Measurements from ENCODE around the gene TBC1D9. TPM values are rescaled to one million over a fixed set of nuclear protein-coding genes. Genes with fewer than 3 reads are reported as not detected.
A peak's percentile ranks its signal among the peaks of the same experiment; 100 is the strongest.

The TBC1D9 gene
- total RNA-seq, 1 experiment from 2014 or later = not detected

DNA sequence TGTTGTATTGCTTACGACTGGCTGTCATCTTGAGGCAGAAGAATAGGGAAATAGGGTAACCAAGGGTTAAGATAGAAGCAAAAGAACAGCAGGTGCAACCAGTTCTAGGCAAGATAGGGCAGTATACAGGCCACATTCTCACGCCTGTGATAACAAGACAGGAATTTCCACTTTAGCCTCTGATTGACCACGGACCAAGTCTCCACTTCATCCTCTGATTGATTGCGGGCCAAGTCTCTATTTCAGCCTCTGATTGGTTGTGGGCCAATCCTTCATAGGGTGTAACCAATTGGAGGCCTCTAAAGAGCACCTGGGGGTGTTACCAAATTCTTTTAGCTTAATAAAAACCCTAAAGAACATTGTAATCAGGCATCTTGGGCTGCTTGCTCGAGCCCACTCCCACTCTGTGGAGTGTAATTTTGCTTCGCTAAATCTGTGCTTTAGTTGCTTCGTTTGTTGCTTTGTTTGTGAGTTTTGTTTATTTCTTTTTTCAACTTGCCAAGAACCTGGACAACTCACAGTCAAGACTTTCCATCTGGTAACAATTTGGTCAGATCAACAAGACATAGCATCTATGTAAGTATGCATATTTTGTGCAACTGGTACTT lies 8.7 kb upstream of the TBC1D9 start:
- Histone ChIP-seq H3K36me3 (ENCODE audit: insufficient read depth, low read length) (no peaks in the 10 kb centered on the region), H3K4me2 (ENCODE audit: low read depth, low read length, poor library complexity, severe bottlenecking) (no peak overlapping the region), H3K27me3 (ENCODE audit: low read length) (no peaks in the 10 kb centered on the region; the same call in 1 of the 2 replicates), H3K79me2 (ENCODE audit: low read length) (no peaks in the 10 kb centered on the region), H3K4me3 (ENCODE audit: low read length) (no peak overlapping the region), H3K4me1 (ENCODE audit: low read length) (no peaks in the 10 kb centered on the region), H3K9me2 (replicated peaks; ENCODE audit: insufficient read depth, low read length) (no peaks in the 10 kb centered on the region), H3K9me3 (ENCODE audit: low read length) (no peaks in the 10 kb centered on the region), H3K27ac (ENCODE audit: low read length) (no peak overlapping the region), H2AFZ (ENCODE audit: low read length) (no peak overlapping the region), H4K20me1 (ENCODE audit: insufficient read depth, low read depth, low read length) (no peaks in the 10 kb centered on the region), H3K9ac (ENCODE audit: low read length) (no peak overlapping the region)
- DNase-seq = no peak

DNA sequence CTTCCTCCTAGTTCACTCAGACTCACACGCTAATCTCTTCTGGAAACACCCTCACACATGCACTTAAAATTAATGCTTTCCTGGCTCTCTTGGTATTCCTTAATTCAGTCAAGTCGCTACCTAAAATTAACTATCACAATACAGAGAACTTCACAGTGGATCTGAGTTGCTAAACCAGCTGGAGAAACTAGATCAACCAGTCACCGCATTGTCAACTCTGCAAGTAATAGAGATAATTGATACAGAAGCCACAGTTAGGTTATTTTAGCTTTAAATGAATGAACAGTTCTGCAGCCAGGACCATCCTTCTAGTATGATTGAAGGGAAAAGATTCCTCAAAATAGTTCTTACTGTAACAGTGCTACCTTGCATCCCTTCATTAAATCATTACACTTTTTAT lies 6.0 kb upstream of the TBC1D9 start:
- Histone ChIP-seq H3K4me3 (ENCODE audit: low read length) (no peak overlapping the region), H3K9ac (ENCODE audit: low read length) (no peak overlapping the region), H3K4me2 (ENCODE audit: low read depth, low read length, poor library complexity, severe bottlenecking) (no peak overlapping the region), H3K36me3 (ENCODE audit: insufficient read depth, low read length) (no peaks in the 10 kb centered on the region), H3K9me3 (ENCODE audit: low read length) (no peaks in the 10 kb centered on the region), H4K20me1 (ENCODE audit: insufficient read depth, low read depth, low read length) (no peaks in the 10 kb centered on the region), H3K79me2 (ENCODE audit: low read length) (no peaks in the 10 kb centered on the region), H3K9me2 (replicated peaks; ENCODE audit: insufficient read depth, low read length) (no peaks in the 10 kb centered on the region), H3K27ac (ENCODE audit: low read length) (no peak overlapping the region), H3K27me3 (ENCODE audit: low read length) (no peaks in the 10 kb centered on the region; the same call in 1 of the 2 replicates), H2AFZ (ENCODE audit: low read length) (no peak overlapping the region), H3K4me1 (ENCODE audit: low read length) (no peaks in the 10 kb centered on the region)
- no peak for DNase-seq

DNA sequence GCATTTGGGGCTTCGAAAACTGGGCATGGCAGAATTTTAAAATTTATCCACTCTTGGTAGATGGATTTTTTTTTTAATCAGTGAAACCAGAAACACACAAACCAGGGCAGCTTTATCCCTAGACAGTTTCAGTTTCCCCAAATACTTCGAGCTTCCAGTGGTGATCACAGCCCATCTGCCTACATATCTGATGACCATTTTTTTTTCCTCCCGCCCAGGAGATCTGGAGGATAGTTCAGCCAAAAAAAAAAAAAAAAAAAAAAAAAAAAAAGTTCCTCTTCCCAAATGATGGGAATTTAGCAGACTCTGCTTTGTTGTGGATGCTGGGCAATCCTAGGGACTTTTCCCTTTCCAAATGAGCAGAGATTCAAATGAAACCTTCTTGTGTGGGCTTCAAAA lies 1.0 kb upstream of the TBC1D9 start:
- H3K4me3 ChIP-seq (ENCODE audit: low read length) = no peak overlapping the region
- no peaks in the 10 kb centered on the region for H3K9me2 ChIP-seq (replicated peaks; ENCODE audit: insufficient read depth, low read length)

DNA sequence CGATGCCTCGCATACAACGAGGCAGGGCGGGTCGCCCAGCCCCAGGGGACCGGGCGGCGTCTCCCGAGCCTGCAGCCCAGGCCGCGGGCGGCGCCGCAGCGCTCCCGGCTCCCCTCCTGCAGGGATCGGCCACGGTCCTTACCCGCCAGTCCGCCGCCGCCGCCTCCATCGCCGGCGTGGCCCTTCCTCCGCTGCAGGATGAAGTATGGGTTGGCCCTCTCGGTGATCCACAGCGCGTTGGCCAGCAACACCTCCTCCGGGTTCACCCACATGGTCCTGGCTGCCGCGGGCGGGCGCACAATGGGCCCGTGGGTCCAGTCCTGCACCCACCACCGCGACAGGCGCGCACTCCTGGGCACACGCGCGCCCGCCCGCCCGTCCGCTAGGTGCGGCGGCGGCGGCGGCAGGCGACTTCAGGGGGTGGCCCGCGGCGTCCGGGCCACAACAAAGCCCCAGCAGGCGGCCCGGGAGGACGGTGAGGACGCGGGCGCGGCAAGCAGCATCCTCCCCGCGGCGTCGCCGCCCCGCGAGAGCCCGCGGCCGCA lies 339 bp downstream of the TBC1D9 start:
- Histone ChIP-seq H3K36me3 (ENCODE audit: insufficient read depth, low read length) (no peaks in the 10 kb centered on the region), H3K79me2 (ENCODE audit: low read length) (no peaks in the 10 kb centered on the region), H3K9me2 (replicated peaks; ENCODE audit: insufficient read depth, low read length) (no peaks in the 10 kb centered on the region), H4K20me1 (ENCODE audit: insufficient read depth, low read depth, low read length) (no peaks in the 10 kb centered on the region), H3K27me3 (ENCODE audit: low read length) (no peaks in the 10 kb centered on the region), H3K4me2 (ENCODE audit: low read depth, low read length, poor library complexity, severe bottlenecking) (peak overlapping the region; percentile 57), H3K4me3 (ENCODE audit: low read length) (peak overlapping the region; percentile 52), H2AFZ (ENCODE audit: low read length) (peak overlapping the region; percentile 28; the same call in 1 of the 2 replicates), H3K27ac (ENCODE audit: low read length) (no peak overlapping the region), H3K4me1 (ENCODE audit: low read length) (no peaks in the 10 kb centered on the region; the same call in 1 of the 2 replicates), H3K9me3 (ENCODE audit: low read length) (no peaks in the 10 kb centered on the region), H3K9ac (ENCODE audit: low read length) (0 out of 2 replicates have a peak overlapping the region, but pooled peaks have one; percentile 20)
- DNase-seq = no peak

More for the DNA sequence above, 1.0 kb upstream of the TBC1D9 start:
- DNase-seq = no peak
- Histone ChIP-seq H2AFZ (ENCODE audit: low read length) (no peak overlapping the region), H3K36me3 (ENCODE audit: insufficient read depth, low read length) (no peaks in the 10 kb centered on the region), H4K20me1 (ENCODE audit: insufficient read depth, low read depth, low read length) (no peaks in the 10 kb centered on the region), H3K79me2 (ENCODE audit: low read length) (no peaks in the 10 kb centered on the region), H3K27me3 (ENCODE audit: low read length) (no peaks in the 10 kb centered on the region), H3K4me1 (ENCODE audit: low read length) (no peaks in the 10 kb centered on the region; the same call in 1 of the 2 replicates), H3K4me2 (ENCODE audit: low read depth, low read length, poor library complexity, severe bottlenecking) (no peak overlapping the region), H3K9me3 (ENCODE audit: low read length) (no peaks in the 10 kb centered on the region), H3K9ac (ENCODE audit: low read length) (no peak overlapping the region), H3K27ac (ENCODE audit: low read length) (no peak overlapping the region)

DNA sequence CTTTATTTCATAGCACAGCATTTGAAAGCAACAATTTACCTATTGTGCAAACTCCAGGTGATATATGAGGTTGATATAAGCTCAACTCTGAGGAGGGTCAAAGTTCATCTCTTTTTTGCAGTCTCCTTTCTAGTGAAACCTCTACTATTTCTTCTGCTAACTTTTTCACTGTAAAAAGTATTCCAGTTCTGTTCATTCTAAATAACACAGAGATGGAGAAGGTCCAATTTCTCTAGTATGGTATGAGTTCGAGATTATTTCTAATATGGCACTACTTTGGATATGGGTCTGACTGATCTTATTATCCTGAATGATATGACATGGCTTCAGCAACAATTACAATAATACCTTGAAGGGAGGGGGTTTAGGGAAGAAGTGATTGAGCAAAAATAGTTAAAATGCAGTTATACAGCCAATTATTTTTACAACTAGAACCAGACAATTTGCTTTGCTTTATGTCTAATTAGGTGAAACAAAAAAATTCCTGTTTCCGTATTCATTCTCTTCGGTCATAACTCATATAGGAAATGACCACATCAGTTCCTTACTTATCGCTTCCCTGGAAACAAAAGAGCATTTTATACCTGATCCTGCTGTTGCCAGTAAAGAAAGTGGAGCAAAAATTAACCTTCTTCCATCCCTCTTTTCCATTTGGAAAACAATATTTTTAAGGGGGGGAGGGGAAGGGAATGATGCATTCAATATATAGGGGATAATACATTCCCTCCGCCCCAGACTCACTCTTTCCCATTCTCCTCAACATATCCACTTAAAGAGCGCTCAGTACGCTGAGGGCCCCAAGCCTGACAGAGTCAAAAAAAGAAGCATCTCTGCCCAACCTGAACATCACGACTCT lies 1.0 kb downstream of the TBC1D9 start:
- 0 out of 2 replicates have a peak overlapping the region, but pooled peaks have one; percentile 20 for H3K9ac ChIP-seq (ENCODE audit: low read length)
- H3K9me2 ChIP-seq (replicated peaks; ENCODE audit: insufficient read depth, low read length) = no peaks in the 10 kb centered on the region
- H3K9me3 ChIP-seq (ENCODE audit: low read length) = no peaks in the 10 kb centered on the region
- H3K4me2 ChIP-seq (ENCODE audit: low read depth, low read length, poor library complexity, severe bottlenecking) = peak overlapping the region; percentile 57
- no peaks in the 10 kb centered on the region for H3K79me2 ChIP-seq (ENCODE audit: low read length)
- peak overlapping the region; percentile 52 for H3K4me3 ChIP-seq (ENCODE audit: low read length)
- no peaks in the 10 kb centered on the region for H3K27me3 ChIP-seq (ENCODE audit: low read length)
- H2AFZ ChIP-seq (ENCODE audit: low read length) = 0 out of 2 replicates have a peak overlapping the region, but pooled peaks have one; percentile 28
- H3K27ac ChIP-seq (ENCODE audit: low read length) = no peak overlapping the region
- no peaks in the 10 kb centered on the region for H3K36me3 ChIP-seq (ENCODE audit: insufficient read depth, low read length)
- no peak for DNase-seq
- H3K4me1 ChIP-seq (ENCODE audit: low read length) = no peaks in the 10 kb centered on the region; the same call in 1 of the 2 replicates
- H4K20me1 ChIP-seq (ENCODE audit: insufficient read depth, low read depth, low read length) = no peaks in the 10 kb centered on the region

DNA sequence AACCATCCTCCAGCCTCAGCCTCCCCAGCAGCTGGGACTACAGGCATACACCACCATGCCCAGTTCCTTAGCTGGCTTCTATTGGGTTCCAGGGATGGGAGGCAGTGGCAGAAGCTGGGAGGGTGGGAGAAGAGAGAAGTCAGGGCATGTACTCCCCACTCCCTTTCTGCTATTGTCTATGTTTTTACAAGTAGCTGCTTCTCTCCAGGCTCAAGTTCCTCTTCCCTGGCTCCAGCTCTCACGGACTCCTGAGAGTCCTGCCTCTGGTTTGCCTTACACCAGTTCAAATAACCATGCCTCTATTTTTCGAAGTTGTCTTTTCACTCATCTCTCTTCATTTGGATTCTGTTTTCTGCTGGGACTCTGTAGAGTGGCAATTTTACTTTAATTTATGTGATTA lies 2.9 kb downstream of the TBC1D9 start:
- H2AFZ ChIP-seq (ENCODE audit: low read length) = no peak overlapping the region
- H3K79me2 ChIP-seq (ENCODE audit: low read length) = no peaks in the 10 kb centered on the region
- H3K27me3 ChIP-seq (ENCODE audit: low read length) = no peaks in the 10 kb centered on the region
- H3K4me1 ChIP-seq (ENCODE audit: low read length) = no peaks in the 10 kb centered on the region; the same call in 1 of the 2 replicates
- no peak for DNase-seq
- H3K9ac ChIP-seq (ENCODE audit: low read length) = no peak overlapping the region
- H3K4me3 ChIP-seq (ENCODE audit: low read length) = no peak overlapping the region
- H3K27ac ChIP-seq (ENCODE audit: low read length) = no peak overlapping the region
- no peaks in the 10 kb centered on the region for H3K36me3 ChIP-seq (ENCODE audit: insufficient read depth, low read length)
- no peaks in the 10 kb centered on the region for H3K9me3 ChIP-seq (ENCODE audit: low read length)
- no peaks in the 10 kb centered on the region for H4K20me1 ChIP-seq (ENCODE audit: insufficient read depth, low read depth, low read length)
- no peak overlapping the region for H3K4me2 ChIP-seq (ENCODE audit: low read depth, low read length, poor library complexity, severe bottlenecking)
- no peaks in the 10 kb centered on the region for H3K9me2 ChIP-seq (replicated peaks; ENCODE audit: insufficient read depth, low read length)

DNA sequence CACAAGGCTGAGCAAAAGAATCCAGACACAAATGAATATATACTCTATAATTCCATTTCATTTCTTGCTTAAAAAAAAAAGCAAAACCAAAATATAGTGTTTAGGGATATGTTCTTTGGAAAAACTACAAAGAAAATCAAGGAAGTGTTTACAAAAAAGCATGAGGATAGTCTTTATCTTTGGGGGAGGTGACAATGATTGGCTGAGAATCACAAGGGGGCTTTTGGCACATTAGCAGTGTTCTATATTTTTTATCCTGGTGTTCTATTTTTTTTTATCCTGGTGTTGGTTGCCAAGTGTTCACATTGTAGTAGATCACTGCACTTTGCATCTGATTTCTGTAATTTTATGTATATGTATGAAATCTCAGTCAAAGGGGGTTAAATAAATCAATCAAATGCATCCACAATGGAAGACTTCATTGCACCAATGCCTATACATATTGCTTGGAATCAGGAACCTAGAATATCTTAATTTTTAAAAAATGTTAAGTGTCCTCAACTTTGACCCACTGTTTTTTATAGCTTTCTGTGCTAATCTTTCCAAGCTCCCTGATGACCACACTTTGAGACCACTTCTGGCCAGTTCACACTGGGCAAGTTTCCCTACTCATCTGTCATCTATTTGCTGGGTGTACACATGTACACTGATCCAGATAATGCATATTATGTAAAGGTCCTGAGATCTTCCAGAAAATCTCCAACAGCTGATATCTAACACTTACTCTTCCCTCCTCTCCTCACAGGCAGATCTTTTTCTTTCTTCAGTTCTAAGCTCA lies 3.7 kb downstream of the TBC1D9 start:
- H3K4me1 ChIP-seq (ENCODE audit: low read length) = no peaks in the 10 kb centered on the region; the same call in 1 of the 2 replicates
- H3K79me2 ChIP-seq (ENCODE audit: low read length) = no peaks in the 10 kb centered on the region
- H3K36me3 ChIP-seq (ENCODE audit: insufficient read depth, low read length) = no peaks in the 10 kb centered on the region
- no peak overlapping the region for H2AFZ ChIP-seq (ENCODE audit: low read length)
- no peaks in the 10 kb centered on the region for H3K9me2 ChIP-seq (replicated peaks; ENCODE audit: insufficient read depth, low read length)
- H3K27me3 ChIP-seq (ENCODE audit: low read length) = no peaks in the 10 kb centered on the region
- no peak overlapping the region for H3K4me3 ChIP-seq (ENCODE audit: low read length)
- H3K4me2 ChIP-seq (ENCODE audit: low read depth, low read length, poor library complexity, severe bottlenecking) = no peak overlapping the region
- H3K27ac ChIP-seq (ENCODE audit: low read length) = no peak overlapping the region
- no peak for DNase-seq
- H3K9ac ChIP-seq (ENCODE audit: low read length) = no peak overlapping the region
- H3K9me3 ChIP-seq (ENCODE audit: low read length) = no peaks in the 10 kb centered on the region
- no peaks in the 10 kb centered on the region for H4K20me1 ChIP-seq (ENCODE audit: insufficient read depth, low read depth, low read length)
